SK-N-SH treated with all-trans-retinoic acid at 6 μM for 48 hours (cell line): ENCODE results near the gene IQCH.
"Not testable (repeated sequence)": the region's sequence is repeated elsewhere in the genome, so short reads cannot be mapped to it uniquely, and the experiment has no call there.

Experiments used
- ATAC-seq: fragments of 200-7000 bp; cut with Tn5 transposase; 3 replicates; pipeline ENCODE4 v1.9.1; 2020; ENCODE audit warnings: mild to moderate bottlenecking, moderate library complexity
- ARNTL ChIP-seq: fragments of 450-650 bp; formaldehyde crosslinking; IDR thresholded peaks from 2 replicates; pipeline ENCODE4 v1.5.0; 2020; ENCODE audit warnings: low read depth, mild to moderate bottlenecking, moderate library complexity, borderline replicate concordance
- BACH2 ChIP-seq: fragments of 250-450 bp; sonication (Bioruptor Pico); IDR thresholded peaks from 2 replicates; pipeline ENCODE4 v1.9.0; 2021; ENCODE audit warnings: mild to moderate bottlenecking, borderline replicate concordance
- CREB5 ChIP-seq: fragments of 250-450 bp; sonication (Bioruptor Pico); IDR thresholded peaks from 2 replicates; pipeline ENCODE4 v1.5.1; 2020; ENCODE audit warnings: low read depth, mild to moderate bottlenecking, moderate library complexity
- CSDC2 ChIP-seq: fragments of 250-450 bp; sonication (Bioruptor Pico); IDR thresholded peaks from 2 replicates; pipeline ENCODE4 v1.5.0; 2020; ENCODE audit warnings: mild to moderate bottlenecking, moderate library complexity
- CSRNP3 ChIP-seq: fragments of 250-450 bp; sonication (Bioruptor Pico); IDR thresholded peaks from 2 replicates; pipeline ENCODE4 v1.5.1; 2021; ENCODE audit warnings: mild to moderate bottlenecking, moderate library complexity
- ESRRG ChIP-seq: fragments of 250-450 bp; sonication (Bioruptor Pico); IDR thresholded peaks from 2 replicates; pipeline ENCODE4 v1.6.1; 2021; ENCODE audit warnings: mild to moderate bottlenecking
- GLIS3 ChIP-seq: fragments of 250-450 bp; sonication (Bioruptor Pico); IDR thresholded peaks from 2 replicates; pipeline ENCODE4 v1.5.0; 2020; ENCODE audit warnings: mild to moderate bottlenecking, moderate library complexity
- ISL1 ChIP-seq: fragments of 250-450 bp; sonication (Bioruptor Pico); IDR thresholded peaks from 2 replicates; pipeline ENCODE4 v2.1.2; 2022; ENCODE audit warnings: mild to moderate bottlenecking, moderate library complexity
- OSR1 ChIP-seq: fragments of 250-450 bp; sonication (Bioruptor Pico); IDR thresholded peaks from 2 replicates; pipeline ENCODE4 v1.8.0; 2022; ENCODE audit warnings: moderate library complexity, mild to moderate bottlenecking, inconsistent platforms
- PATZ1 ChIP-seq: fragments of 250-450 bp; sonication (Bioruptor Pico); IDR thresholded peaks from 2 replicates; pipeline ENCODE4 v1.8.0; 2020; ENCODE audit warnings: mild to moderate bottlenecking, moderate library complexity, borderline replicate concordance
- POU6F1 ChIP-seq: fragments of 250-450 bp; sonication (Bioruptor Pico); IDR thresholded peaks from 2 replicates; pipeline ENCODE4 v1.8.0; 2021; ENCODE audit warnings: low read depth, mild to moderate bottlenecking, moderate library complexity, borderline replicate concordance
- PPARA ChIP-seq: fragments of 250-450 bp; sonication (Bioruptor Pico); IDR thresholded peaks from 2 replicates; pipeline ENCODE4 v1.5.0; 2020; ENCODE audit warnings: mild to moderate bottlenecking, borderline replicate concordance
- RARB ChIP-seq: fragments of 250-450 bp; sonication (Bioruptor Pico); IDR thresholded peaks from 2 replicates; pipeline ENCODE4 v1.8.0; 2021; ENCODE audit warnings: mild to moderate bottlenecking, moderate library complexity
- ZFP3 ChIP-seq: fragments of 250-450 bp; sonication (Bioruptor Pico); IDR thresholded peaks from 2 replicates; pipeline ENCODE4 v1.5.0; 2020; ENCODE audit warnings: mild to moderate bottlenecking, moderate library complexity
- ZFP30 ChIP-seq: fragments of 450-650 bp; formaldehyde crosslinking; IDR thresholded peaks from 2 replicates; pipeline ENCODE4 v1.5.0; 2022; ENCODE audit warnings: mild to moderate bottlenecking, moderate library complexity
- ZNF565 ChIP-seq: fragments of 450-650 bp; formaldehyde crosslinking; conservative IDR thresholded peaks from 2 replicates; pipeline ENCODE4 v1.5.0; 2020; ENCODE audit warnings: low read depth, mild to moderate bottlenecking, moderate library complexity
- ZNF8 ChIP-seq: fragments of 450-650 bp; formaldehyde crosslinking; IDR thresholded peaks from 2 replicates; pipeline ENCODE4 v1.5.0; 2020; ENCODE audit warnings: mild to moderate bottlenecking, moderate library complexity

Gene IQCH

GRCh38 chr15:67422296-67422695 lies 167.7 kb downstream of the IQCH start:
- TF ChIP-seq ZFP30 (CRISPR knock-in tag) (no peak), CREB5 (CRISPR knock-in tag) (no peak), BACH2 (CRISPR knock-in tag) (no peak), RARB (CRISPR knock-in tag) (no peak), GLIS3 (CRISPR knock-in tag) (no peak), ESRRG (CRISPR knock-in tag) (no peak)
- no peak for ATAC-seq

GRCh38 chr15:67433495-67434099 lies 179.0 kb downstream of the IQCH start:
- ATAC-seq, result peak; percentile 86
- TF ChIP-seq ZFP30 (CRISPR knock-in tag), result no peak
- TF ChIP-seq ISL1 (CRISPR knock-in tag), result no peak
- no peak for TF ChIP-seq ZNF565 (CRISPR knock-in tag)
- TF ChIP-seq GLIS3 (CRISPR knock-in tag), result no peak
- TF ChIP-seq PATZ1, result no peak
- no peak for TF ChIP-seq OSR1 (CRISPR knock-in tag)
- TF ChIP-seq PPARA (CRISPR knock-in tag), result no peak
- TF ChIP-seq CSDC2 (CRISPR knock-in tag), result no peak

GRCh38 chr15:67436351-67437250 lies 182.0 kb downstream of the IQCH start:
- not testable (repeated sequence) for ATAC-seq

GRCh38 chr15:67444100-67444499 lies 189.5 kb downstream of the IQCH start:
- ATAC-seq, result peak; percentile 53; the same call in 2 of the 3 replicates

More at GRCh38 chr15:67444100-67444499, 189.5 kb downstream of the IQCH start:
- TF ChIP-seq CSRNP3 (CRISPR knock-in tag) (no peak), CSDC2 (CRISPR knock-in tag) (no peak), ARNTL (no peak), ZNF8 (CRISPR knock-in tag) (no peak), POU6F1 (CRISPR knock-in tag) (no peak), ZFP3 (no peak), OSR1 (CRISPR knock-in tag) (no peak), ESRRG (CRISPR knock-in tag) (no peak)
- TF ChIP-seq, all 23 proteins: peak for 0
